GM04504 (cell line): ENCODE measurements around the gene MYL9.
"Not testable (repeated sequence)": the region's sequence is repeated elsewhere in the genome, so short reads cannot be mapped to it uniquely, and the experiment has no call there.

Source experiments
- DNase-seq: peaks from one replicate; pipeline ENCODE4 v3.0.0-alpha.2; 2012; ENCODE audit warnings: low read depth

MYL9 gene

GRCh38 chr20:36549628-36549941 is 8.3 kb downstream of the MYL9 start:
- no peak for DNase-seq

GRCh38 chr20:36549942-36550789 is 8.8 kb downstream of the MYL9 start:
- no peak for DNase-seq

- no peak for DNase-seq
Observed at GRCh38 chr20:36550790-36551299, 9.5 kb downstream of the MYL9 start.

- no peak for DNase-seq
Observed at GRCh38 chr20:36555248-36555647, 13.9 kb downstream of the MYL9 start.

GRCh38 chr20:36562724-36563123 is 21.4 kb downstream of the MYL9 start:
- no peak for DNase-seq

- no peak for DNase-seq
Observed at GRCh38 chr20:36563374-36563773, 22.1 kb downstream of the MYL9 start.

GRCh38 chr20:36564078-36564725 is 22.9 kb downstream of the MYL9 start:
- not testable (repeated sequence) for DNase-seq

GRCh38 chr20:36564726-36565121 is 23.4 kb downstream of the MYL9 start:
- DNase-seq: not testable (repeated sequence)

- DNase-seq: no peak
Observed at GRCh38 chr20:36565520-36565919, 24.2 kb downstream of the MYL9 start.

GRCh38 chr20:36569847-36570429 is 28.6 kb downstream of the MYL9 start:
- DNase-seq: no peak

- DNase-seq: no peak
Observed at GRCh38 chr20:36571564-36572504, 30.5 kb downstream of the MYL9 start.

- DNase-seq: no peak
Observed at GRCh38 chr20:36572701-36573102, 31.4 kb downstream of the MYL9 start.

GRCh38 chr20:36573103-36573797 is 31.9 kb downstream of the MYL9 start, which contains the start of gene TGIF2:
TSS of gene TGIF2 (plus strand) at chr20:36573597. CDS start at chr20:36578775, 5,178 bp downstream.
- peak; percentile 49 for DNase-seq

GRCh38 chr20:36573798-36574365 is 32.6 kb downstream of the MYL9 start:
- no peak for DNase-seq

GRCh38 chr20:36574366-36575135 is 33.2 kb downstream of the MYL9 start:
- DNase-seq: no peak

GRCh38 chr20:36576081-36576445 is 34.7 kb downstream of the MYL9 start:
- DNase-seq: no peak

GRCh38 chr20:36578356-36579041 is 37.2 kb downstream of the MYL9 start:
- DNase-seq: no peak

- no peak for DNase-seq
Observed at GRCh38 chr20:36579996-36580545, 38.8 kb downstream of the MYL9 start.

- DNase-seq: no peak
Observed at GRCh38 chr20:36582322-36582721, 41.0 kb downstream of the MYL9 start.
